T-helper 2 cell treated with Interferon-gamma antibody and Interleukin-4, amounts not matched to agents 5 μg/mL and 100 μg/mL, for 36 hours (primary cell): Measurements from ENCODE around the gene SNX21.
"Not testable (repeated sequence)": the region's sequence is repeated elsewhere in the genome, so short reads cannot be mapped to it uniquely, and the experiment has no call there.

Experiments
- DNase-seq: peaks from one replicate; pipeline ENCODE4 v3.0.0; 2021; ENCODE audit warnings: low spot score
- H3K27ac Mint-ChIP-seq: one replicate; pipeline ENCODE4 v1.8.0; 2021; ENCODE audit warnings: mild to moderate bottlenecking, mixed read lengths
- H3K27me3 Mint-ChIP-seq: one replicate; pipeline ENCODE4 v1.8.0; 2021; ENCODE audit warnings: low read depth, mixed read lengths
- H3K36me3 Mint-ChIP-seq: one replicate; pipeline ENCODE4 v1.8.0; 2021; ENCODE audit warnings: low read depth, mixed read lengths
- H3K4me1 Mint-ChIP-seq: one replicate; pipeline ENCODE4 v1.8.0; 2021; ENCODE audit warnings: low read depth, mixed read lengths
- H3K4me3 Mint-ChIP-seq: one replicate; pipeline ENCODE4 v1.8.0; 2022; ENCODE audit warnings: mild to moderate bottlenecking, moderate library complexity, mixed read lengths
- H3K9me3 Mint-ChIP-seq: one replicate; pipeline ENCODE4 v1.8.0; 2021; ENCODE audit warnings: mixed read lengths

Gene SNX21

GRCh38 chr20:45867819-45868176 is 34.2 kb downstream of the SNX21 start:
- peaks cover 1% of the 10 kb centered on the region for H3K4me1 Mint-ChIP-seq
- DNase-seq: no peak

GRCh38 chr20:45872626-45873025 is 39.0 kb downstream of the SNX21 start:
- peaks cover 5% of the 10 kb centered on the region for H3K4me1 Mint-ChIP-seq
- no peaks in the 10 kb centered on the region for H3K9me3 Mint-ChIP-seq
- peaks cover 8% of the 10 kb centered on the region for H3K36me3 Mint-ChIP-seq
- H3K27me3 Mint-ChIP-seq: no peaks in the 10 kb centered on the region
- no peak for DNase-seq
- H3K4me3 Mint-ChIP-seq: no peak overlapping the region
- H3K27ac Mint-ChIP-seq: no peak overlapping the region

More at GRCh38 chr20:45867819-45868176, 34.2 kb downstream of the SNX21 start:
- H3K4me3 Mint-ChIP-seq: no peak overlapping the region
- H3K27ac Mint-ChIP-seq: no peak overlapping the region
- H3K27me3 Mint-ChIP-seq: no peaks in the 10 kb centered on the region
- peaks cover 7% of the 10 kb centered on the region for H3K36me3 Mint-ChIP-seq
- no peaks in the 10 kb centered on the region for H3K9me3 Mint-ChIP-seq

- no peaks in the 10 kb centered on the region for H3K27me3 Mint-ChIP-seq
- DNase-seq: no peak
Measured at GRCh38 chr20:45873409-45874103, 40.0 kb downstream of the SNX21 start.

DNA sequence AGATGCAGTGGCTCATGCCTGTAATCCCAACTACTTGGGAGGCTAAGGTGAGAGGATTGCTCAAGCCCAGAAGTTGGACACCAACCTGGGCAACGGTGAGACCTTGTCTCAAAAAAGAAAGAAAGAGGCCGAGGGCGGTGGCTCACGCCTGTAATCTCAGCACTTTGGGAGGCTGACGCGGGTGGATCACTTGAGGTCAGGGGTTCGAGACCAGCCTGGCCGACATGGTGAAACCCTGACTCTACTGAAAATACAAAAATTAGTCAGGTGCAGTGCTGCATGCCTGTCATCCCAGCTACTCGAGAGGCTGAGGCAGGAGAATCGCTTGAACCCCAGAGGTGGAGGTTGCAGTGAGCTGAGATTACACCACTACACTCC is 40.5 kb downstream of the SNX21 start:
- not testable (repeated sequence) for H3K9me3 Mint-ChIP-seq, H3K4me1 Mint-ChIP-seq, H3K27me3 Mint-ChIP-seq, H3K27ac Mint-ChIP-seq, DNase-seq, H3K36me3 Mint-ChIP-seq, H3K4me3 Mint-ChIP-seq

More at GRCh38 chr20:45873409-45874103, 40.0 kb downstream of the SNX21 start:
- Mint-ChIP-seq H3K9me3 (no peaks in the 10 kb centered on the region), H3K36me3 (peaks cover 8% of the 10 kb centered on the region), H3K4me1 (peaks cover 5% of the 10 kb centered on the region), H3K4me3 (no peak overlapping the region), H3K27ac (no peak overlapping the region)

DNA sequence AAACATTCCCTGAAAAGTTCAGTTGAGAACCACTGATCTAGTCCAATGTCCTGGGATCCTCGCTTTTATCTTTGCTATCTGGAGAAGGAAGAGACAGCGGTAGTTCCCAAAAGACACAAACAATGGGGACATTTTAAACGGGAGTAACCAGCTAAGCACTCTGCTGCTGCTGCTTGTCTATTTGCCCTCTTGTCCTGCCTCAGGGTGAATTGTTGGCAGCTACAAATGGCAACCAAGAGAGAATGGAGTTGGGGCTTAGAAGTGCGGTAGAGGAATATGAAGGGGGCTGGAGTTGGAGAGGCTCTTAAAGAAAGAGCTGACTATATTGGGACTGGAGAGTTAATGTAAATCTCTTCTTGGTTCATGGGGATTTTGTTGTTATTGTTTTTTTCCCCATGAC is 41.0 kb downstream of the SNX21 start:
- Mint-ChIP-seq H3K9me3 (no peaks in the 10 kb centered on the region), H3K36me3 (peaks cover 8% of the 10 kb centered on the region), H3K4me1 (peaks cover 5% of the 10 kb centered on the region), H3K27ac (no peak overlapping the region), H3K4me3 (no peak overlapping the region), H3K27me3 (no peaks in the 10 kb centered on the region)
- DNase-seq: no peak

DNA sequence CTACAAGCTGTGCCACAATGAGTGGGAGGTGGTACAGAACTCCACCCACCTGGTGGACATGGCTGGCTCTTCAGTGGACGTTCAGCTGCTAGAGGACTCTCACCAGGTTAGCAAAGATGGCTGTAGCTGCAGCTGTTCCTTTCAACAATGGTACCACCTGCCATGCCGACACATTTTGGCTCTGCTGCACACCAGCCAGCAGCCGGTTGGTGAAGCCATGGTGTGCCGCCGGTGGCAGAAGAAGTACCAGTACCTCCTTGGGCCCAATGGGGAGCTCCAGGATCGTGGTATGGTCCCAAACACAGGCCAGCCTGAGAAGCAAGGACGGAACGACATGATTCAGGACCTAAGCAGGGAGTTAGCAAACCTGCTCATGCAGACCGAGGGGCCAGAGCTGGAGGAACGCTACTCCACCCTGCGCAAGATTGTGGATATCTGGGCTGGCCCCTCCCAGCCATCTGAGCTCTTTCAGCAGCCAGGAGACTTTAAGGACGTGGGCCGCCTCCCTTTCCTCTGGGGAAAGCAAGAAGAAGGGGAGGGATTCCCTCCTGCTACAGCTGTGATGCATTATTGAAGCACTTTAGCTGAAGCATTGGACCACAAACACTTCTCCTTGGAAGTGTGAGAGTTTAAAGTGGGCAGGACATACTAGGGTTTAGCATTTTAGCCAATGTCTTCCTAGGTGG is 44.6 kb downstream of the SNX21 start:
- H3K27me3 Mint-ChIP-seq: no peaks in the 10 kb centered on the region
- H3K9me3 Mint-ChIP-seq: no peaks in the 10 kb centered on the region
- no peak for DNase-seq
- peaks cover 24% of the 10 kb centered on the region for H3K4me1 Mint-ChIP-seq
- peaks cover 21% of the 10 kb centered on the region for H3K36me3 Mint-ChIP-seq
- H3K4me3 Mint-ChIP-seq: no peak overlapping the region
- H3K27ac Mint-ChIP-seq: no peak overlapping the region

GRCh38 chr20:45880988-45881788 is 47.6 kb downstream of the SNX21 start, which contains the start of gene ZSWIM1:
Gene ZSWIM1, plus strand, starts transcription at chr20:45881227. Its CDS starts 1,366 bp downstream, at chr20:45882593.
- Mint-ChIP-seq H3K9me3 (no peaks in the 10 kb centered on the region), H3K27me3 (no peaks in the 10 kb centered on the region), H3K4me3 (peak within 1 kb of the TSS; percentile 89), H3K36me3 (peaks cover 30% of the 10 kb centered on the region), H3K4me1 (peaks cover 34% of the 10 kb centered on the region), H3K27ac (peak within 1 kb of the TSS; percentile 87)
- DNase-seq: peak; percentile 97

DNA sequence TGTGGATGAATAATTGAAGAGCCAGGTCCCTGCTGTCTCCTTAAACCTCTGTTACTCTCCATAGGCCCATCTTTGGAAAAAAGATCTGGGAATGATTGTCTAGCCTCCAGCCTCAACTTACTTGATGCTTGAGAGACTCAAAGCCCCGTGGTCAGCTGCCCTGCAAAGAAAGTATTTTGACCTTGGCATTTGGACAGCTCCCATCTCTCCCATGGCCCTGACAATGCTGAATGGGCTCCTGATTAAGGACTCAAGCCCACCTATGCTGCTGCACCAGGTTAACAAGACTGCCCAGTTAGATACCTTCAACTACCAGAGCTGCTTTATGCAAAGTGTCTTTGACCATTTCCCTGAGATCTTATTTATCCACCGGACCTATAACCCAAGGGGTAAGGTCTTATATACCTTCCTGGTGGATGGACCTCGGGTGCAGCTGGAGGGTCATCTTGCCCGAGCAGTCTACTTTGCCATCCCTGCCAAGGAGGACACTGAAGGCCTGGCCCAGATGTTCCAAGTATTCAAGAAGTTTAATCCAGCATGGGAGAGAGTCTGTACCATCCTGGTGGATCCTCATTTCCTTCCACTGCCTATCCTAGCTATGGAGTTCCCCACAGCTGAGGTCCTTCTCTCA is 49.0 kb downstream of the SNX21 start:
- peaks cover 31% of the 10 kb centered on the region for H3K36me3 Mint-ChIP-seq
- DNase-seq: no peak
- H3K27ac Mint-ChIP-seq: no peak overlapping the region
- H3K9me3 Mint-ChIP-seq: no peaks in the 10 kb centered on the region
- peaks cover 37% of the 10 kb centered on the region for H3K4me1 Mint-ChIP-seq
- peak overlapping the region; percentile 64 for H3K4me3 Mint-ChIP-seq
- H3K27me3 Mint-ChIP-seq: no peaks in the 10 kb centered on the region

DNA sequence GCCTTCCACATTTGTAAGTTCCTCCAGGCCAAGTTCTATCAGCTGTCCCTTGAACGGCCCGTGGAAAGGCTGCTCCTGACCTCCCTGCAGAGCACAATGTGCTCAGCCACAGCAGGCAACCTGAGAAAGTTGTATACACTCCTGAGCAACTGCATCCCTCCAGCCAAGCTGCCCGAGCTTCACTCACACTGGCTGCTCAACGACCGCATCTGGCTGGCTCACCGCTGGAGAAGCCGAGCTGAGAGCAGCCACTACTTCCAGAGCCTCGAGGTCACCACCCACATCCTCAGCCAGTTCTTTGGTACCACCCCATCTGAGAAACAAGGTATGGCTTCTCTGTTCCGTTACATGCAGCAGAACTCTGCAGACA is 49.5 kb downstream of the SNX21 start:
- Mint-ChIP-seq H3K9me3 (no peaks in the 10 kb centered on the region), H3K4me3 (peak overlapping the region; percentile 64), H3K4me1 (peaks cover 37% of the 10 kb centered on the region), H3K27me3 (no peaks in the 10 kb centered on the region), H3K36me3 (peaks cover 34% of the 10 kb centered on the region), H3K27ac (no peak overlapping the region)
- DNase-seq: no peak

GRCh38 chr20:45886590-45887345 is 53.2 kb downstream of the SNX21 start:
- Mint-ChIP-seq H3K4me1 (peaks cover 38% of the 10 kb centered on the region), H3K36me3 (peaks cover 27% of the 10 kb centered on the region), H3K27ac (no peak overlapping the region), H3K27me3 (no peaks in the 10 kb centered on the region), H3K9me3 (no peaks in the 10 kb centered on the region), H3K4me3 (no peak overlapping the region)
- no peak for DNase-seq

DNA sequence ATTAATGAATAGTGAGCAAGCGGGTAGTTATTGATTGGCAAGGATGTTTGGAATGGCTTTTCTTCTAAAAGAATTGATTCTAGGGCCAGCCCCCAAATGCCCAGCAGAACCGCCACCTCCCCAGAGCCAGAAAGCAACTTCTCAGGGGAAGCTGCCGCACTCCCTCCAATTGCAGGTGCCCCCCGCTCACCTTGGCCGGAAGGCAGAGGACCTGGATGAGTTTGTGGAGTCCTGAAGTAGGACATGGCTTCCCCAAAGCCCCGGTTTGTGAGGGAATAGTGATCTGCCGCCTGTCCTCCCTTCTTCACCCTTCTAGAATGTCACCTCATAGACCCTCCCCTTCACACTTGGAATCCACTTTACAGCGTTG is 53.7 kb downstream of the SNX21 start, which contains the start of gene SPATA25:
Gene SPATA25 (minus strand): TSS at position 277 of the 370 bp plus-strand sequence. CDS start 32 bp downstream, at position 245.
- H3K27me3 Mint-ChIP-seq: no peaks in the 10 kb centered on the region
- no peak within 1 kb of the TSS for H3K4me3 Mint-ChIP-seq
- peaks cover 25% of the 10 kb centered on the region for H3K36me3 Mint-ChIP-seq
- H3K4me1 Mint-ChIP-seq: peaks cover 38% of the 10 kb centered on the region
- H3K27ac Mint-ChIP-seq: no peak within 1 kb of the TSS
- H3K9me3 Mint-ChIP-seq: no peaks in the 10 kb centered on the region
- DNase-seq: no peak

- DNase-seq: no peak
- H3K4me3 Mint-ChIP-seq: no peak overlapping the region
- no peaks in the 10 kb centered on the region for H3K27me3 Mint-ChIP-seq
- H3K27ac Mint-ChIP-seq: no peak overlapping the region
- peaks cover 12% of the 10 kb centered on the region for H3K36me3 Mint-ChIP-seq
- no peaks in the 10 kb centered on the region for H3K9me3 Mint-ChIP-seq
- H3K4me1 Mint-ChIP-seq: peaks cover 32% of the 10 kb centered on the region
Measured at GRCh38 chr20:45888681-45889080, 55.1 kb downstream of the SNX21 start.
